ENCODE results near the gene RFNG. TPM values are rescaled to one million over a fixed set of nuclear protein-coding genes. Genes with fewer than 3 reads are reported as not detected.

The RFNG gene
- total RNA-seq, 2 experiments from 2014 or later, result 16.9 to 17.5 TPM

GRCh38 chr17:81999587-81999975 is 52.0 kb downstream of the RFNG start:
- POLR2A ChIA-PET, result no interaction called here

GRCh38 chr17:81998691-81999438 is 52.7 kb downstream of the RFNG start:
- ChIA-PET CTCF (no interaction called here), POLR2A (no interaction called here)
- H3K4me1 Mint-ChIP-seq, result no peaks in the 10 kb centered on the region
- intact Hi-C loops (cut with DNase I, micrococcal nuclease), result no loop called here
- H3K4me3 Mint-ChIP-seq, result no peak overlapping the region
- H3K27me3 Mint-ChIP-seq, result no peaks in the 10 kb centered on the region
- no peaks in the 10 kb centered on the region for H3K9me3 Mint-ChIP-seq (ENCODE audit: low read depth)
- H3K27ac Mint-ChIP-seq, result no peak overlapping the region
- ATAC-seq (no peak), DNase-seq (no peak)
- H3K36me3 Mint-ChIP-seq (ENCODE audit: low read depth), result peaks cover 3% of the 10 kb centered on the region

More at GRCh38 chr17:81999587-81999975, 52.0 kb downstream of the RFNG start:
- Mint-ChIP-seq H3K4me3 (no peak overlapping the region), H3K36me3 (ENCODE audit: low read depth) (peaks cover 3% of the 10 kb centered on the region), H3K27me3 (no peaks in the 10 kb centered on the region), H3K9me3 (ENCODE audit: low read depth) (no peaks in the 10 kb centered on the region), H3K27ac (no peak overlapping the region), H3K4me1 (no peaks in the 10 kb centered on the region)
- CTCF ChIA-PET, result no interaction called here
- DNase-seq (no peak), ATAC-seq (no peak)
- intact Hi-C loops (cut with DNase I, micrococcal nuclease), result no loop called here

GRCh38 chr17:81998212-81998611 is 53.4 kb downstream of the RFNG start:
- CTCF ChIA-PET, result no interaction called here

More at GRCh38 chr17:81998212-81998611, 53.4 kb downstream of the RFNG start:
- H3K4me3 Mint-ChIP-seq, result no peak overlapping the region
- no peaks in the 10 kb centered on the region for H3K9me3 Mint-ChIP-seq (ENCODE audit: low read depth)
- H3K27me3 Mint-ChIP-seq, result no peaks in the 10 kb centered on the region
- no peak overlapping the region for H3K27ac Mint-ChIP-seq
- DNase-seq (no peak), ATAC-seq (no peak)
- intact Hi-C loops (cut with DNase I, micrococcal nuclease), result no loop called here
- POLR2A ChIA-PET, result no interaction called here
- H3K4me1 Mint-ChIP-seq, result no peaks in the 10 kb centered on the region
- peaks cover 3% of the 10 kb centered on the region for H3K36me3 Mint-ChIP-seq (ENCODE audit: low read depth)

Other genes starting within 250 kb of the RFNG start
- gene GCGR, start 247.7 kb downstream of the RFNG start, total RNA-seq, result not detected
- gene MCRIP1, start 218.5 kb downstream of the RFNG start, total RNA-seq, result 10 to 100 TPM; 45.8 to 50.4 TPM
- not detected for gene PPP1R27, start 216.8 kb downstream of the RFNG start, total RNA-seq
- 100 to 1,000 TPM; 414 to 578 TPM for gene P4HB, start 191.3 kb downstream of the RFNG start, total RNA-seq
- 100 to 1,000 TPM; 513 to 661 TPM for gene ARHGDIA, start 180.5 kb downstream of the RFNG start, total RNA-seq
- 100 to 1,000 TPM; 197 to 230 TPM for gene ALYREF, start 160.2 kb downstream of the RFNG start, total RNA-seq
- 100 to 1,000 TPM in 1 of 2 experiments, 10 to 100 TPM in 1; 79.9 to 131 TPM for gene ANAPC11, start 160.1 kb downstream of the RFNG start, total RNA-seq
- gene NPB, start 149.6 kb downstream of the RFNG start, total RNA-seq, result under 1 TPM in 1 of 2 experiments, not detected in 1; 0.14 TPM
- 10 to 100 TPM; 19.7 to 24.0 TPM for gene PCYT2, start 140.4 kb downstream of the RFNG start, total RNA-seq
- gene SIRT7, start 133.6 kb downstream of the RFNG start, total RNA-seq, result 10 to 100 TPM; 29.3 to 31.8 TPM
- gene MAFG, start 124.1 kb downstream of the RFNG start, total RNA-seq, result 10 to 100 TPM; 15.3 to 18.3 TPM
- gene PYCR1, start 114.5 kb downstream of the RFNG start, total RNA-seq, result 100 to 1,000 TPM; 110 to 134 TPM
- gene MYADML2, start 104.6 kb downstream of the RFNG start, total RNA-seq, result not detected
- under 1 TPM; 0.87 to 0.97 TPM for gene NOTUM, start 90.6 kb downstream of the RFNG start, total RNA-seq
- gene ASPSCR1, start 74.2 kb downstream of the RFNG start, total RNA-seq, result 10 to 100 TPM; 23.3 to 26.5 TPM
- 10 to 100 TPM; 77.5 to 84.1 TPM for gene CENPX, start 28.9 kb downstream of the RFNG start, total RNA-seq
- 10 to 100 TPM; 17.6 to 20.6 TPM for gene LRRC45, start 28.5 kb downstream of the RFNG start, total RNA-seq
- gene RAC3, start 20.1 kb downstream of the RFNG start, total RNA-seq, result 10 to 100 TPM in 1 of 2 experiments, 1 to 10 TPM in 1; 9.6 to 10.6 TPM
- 100 to 1,000 TPM; 105 to 166 TPM for gene DCXR, start 14.1 kb downstream of the RFNG start, total RNA-seq
- gene GPS1, start 87 bp upstream of the RFNG start, total RNA-seq, result 10 to 100 TPM; 69.0 to 73.5 TPM
- 100 to 1,000 TPM; 119 to 124 TPM for gene DUS1L, start 14.0 kb upstream of the RFNG start, total RNA-seq
- gene FASN, start 46.4 kb upstream of the RFNG start, total RNA-seq, result 100 to 1,000 TPM; 239 to 259 TPM
- gene CCDC57, start 161.0 kb upstream of the RFNG start, total RNA-seq, result 10 to 100 TPM; 41.6 to 43.8 TPM
- gene SLC16A3, start 177.2 kb upstream of the RFNG start, total RNA-seq, result 100 to 1,000 TPM in 1 of 2 experiments, 10 to 100 TPM in 1; 93.2 to 157 TPM
- 100 to 1,000 TPM; 118 to 182 TPM for gene CSNK1D, start 221.9 kb upstream of the RFNG start, total RNA-seq